Transverse colon (tissue), 4 donors: ENCODE measurements around the gene TCN2. TPM values are rescaled to one million over a fixed set of nuclear protein-coding genes. Genes with fewer than 3 reads are reported as not detected.

Experiments
- DNase-seq: peaks from one replicate; pipeline ENCODE4 v3.0.0-alpha.2; 2019
- H3K27ac ChIP-seq, 4 donors: fragments of 200-600 bp; sonication (generic); 2 replicates each; pipeline ENCODE4 v1.5.1; 2016 to 2018; ENCODE audit warnings: inconsistent platforms in 4 of 4
- H3K27me3 ChIP-seq: fragments of 200-600 bp; sonication (generic); 2 replicates; pipeline ENCODE4 v1.5.1; 2017; ENCODE audit warnings: inconsistent platforms
- H3K36me3 ChIP-seq, 4 donors: fragments of 200-600 bp; sonication (generic); 2 replicates each; pipeline ENCODE4 v1.5.1; 2017 to 2019; ENCODE audit warnings: inconsistent platforms in 4 of 4
- H3K4me1 ChIP-seq, 4 donors: fragments of 200-600 bp; sonication (generic); 2 replicates each; pipeline ENCODE4 v1.5.1; 2017 to 2020; ENCODE audit warnings: inconsistent platforms in 4 of 4
- H3K4me3 ChIP-seq, 4 donors: fragments of 200-600 bp; sonication (generic); 1 replicate in 1 of 4; 2 replicates in 3 of 4; pipeline versions ENCODE4 v1.5.1 to v1.6.1; 2017 to 2019; ENCODE audit warnings: inconsistent platforms in 4 of 4
- H3K9me3 ChIP-seq, 2 donors: fragments of 200-600 bp; sonication (generic); 2 replicates each; pipeline ENCODE4 v1.5.1; 2017 to 2019; ENCODE audit warnings: inconsistent platforms in 2 of 2
- CTCF ChIP-seq, 5 experiments: fragments of 200-600 bp in 3 of 5; fragments of 450-650 bp in 2 of 5; sonication (generic) in 3 of 5; IDR thresholded peaks; 1 replicate in 2 of 5; 2 replicates in 3 of 5; pipeline ENCODE4 v1.5.1; 2016 to 2017; ENCODE audit warnings: antibody characterized with exemption in 5 of 5, inconsistent platforms in 3 of 5, mild to moderate bottlenecking in 2 of 5, moderate library complexity in 1 of 5
- EP300 ChIP-seq: sonication (generic); formaldehyde crosslinking; IDR thresholded peaks from one replicate; pipeline ENCODE4 v1.6.1; 2017; ENCODE audit warnings: antibody characterized with exemption, low read depth
- POLR2A ChIP-seq: fragments of 450-650 bp; IDR thresholded peaks from one replicate; pipeline ENCODE4 v1.6.1; 2016; ENCODE audit warnings: antibody characterized with exemption, mild to moderate bottlenecking, moderate library complexity
- POLR2AphosphoS5 ChIP-seq, 3 donors: sonication (generic); formaldehyde crosslinking; IDR thresholded peaks; one replicate each; pipeline ENCODE4 v1.6.1; 2016; ENCODE audit warnings: antibody characterized with exemption in 3 of 3
- WGBS, 2 donors: methylation state at CpG; one replicate each; pipeline ENCODE4 v1.1.5; 2018; ENCODE audit warnings: low coverage in 1 of 2; 5-methylcytosine and 5-hydroxymethylcytosine counted together
- in situ Hi-C, 4 donors: fragments of 200-750 bp; cut with MboI; loops; one replicate each; pipeline versions ENCODE4 v1.15.0 to v1.15.1; 2017; ENCODE audit warnings: low sequenced_read_pairs in 3 of 4, low pct_ligation_motif_present in 1 of 4, low pct_unique_long_range_greater_than_20kb in 1 of 4
- intact Hi-C: fragments of 100-400 bp; cut with DNase I; formaldehyde crosslinking; loops from one replicate; pipeline ENCODE4 v1.15.1; 2023; ENCODE audit warnings: low total_unique reads
- total RNA-seq, 4 donors: library from RNA; depleted of rRNA; stranded (reverse); fragments of >200 nt; gene quantifications; one replicate each; pipeline ENCODE4 v1.1.0, GENCODE V29; 2016

TCN2 gene
- total RNA-seq, 4 donors from 2014 or later, result 16.5 to 63.8 (median 28.4) TPM

DNA sequence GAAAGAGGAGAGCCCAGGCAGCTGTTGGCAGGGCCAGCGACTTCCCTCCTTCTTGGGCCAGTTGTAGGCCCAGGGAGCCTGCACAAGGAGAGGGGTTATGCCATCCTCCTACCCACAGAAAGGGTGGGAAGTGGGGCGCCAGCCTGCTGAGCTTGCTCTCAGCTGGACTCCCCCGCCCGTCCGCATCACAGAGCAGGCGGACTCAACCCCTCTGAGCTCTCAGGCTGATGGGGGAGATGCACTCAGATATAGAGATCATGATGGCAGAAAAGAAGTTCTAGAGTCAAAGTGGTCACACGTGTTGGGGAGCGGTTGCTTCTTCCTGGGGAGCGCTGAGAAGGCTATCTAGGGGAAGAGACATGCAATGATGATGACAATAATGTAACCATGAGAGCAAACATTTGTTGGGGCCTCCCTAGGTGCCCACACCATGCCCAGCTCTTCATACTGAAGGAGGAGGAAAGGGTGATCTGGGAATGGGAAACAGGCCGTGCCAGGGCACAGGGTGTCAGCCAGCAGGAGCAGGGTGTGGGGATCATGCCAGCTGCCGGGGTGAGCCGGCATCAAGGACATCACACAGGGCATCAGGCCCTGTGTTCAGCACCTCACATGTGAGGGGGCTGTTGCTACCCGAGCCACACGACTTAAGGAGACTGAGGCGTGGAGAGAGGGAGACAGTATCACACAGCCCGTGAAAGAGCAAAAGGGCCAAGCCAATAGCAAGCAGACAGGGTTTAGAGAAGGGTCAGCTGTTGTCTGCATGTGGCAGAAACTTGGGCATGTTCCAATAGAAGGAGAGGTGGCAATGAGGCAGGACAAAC, 36.3 kb downstream of the TCN2 start:
- DNase-seq, result no peak
- Histone ChIP-seq H3K27ac (no peak overlapping the region), H3K4me1 (peaks cover 0 to 9% (median 4%) of the 10 kb centered on the region in 4 donors), H3K27me3 (no peaks in the 10 kb centered on the region), H3K36me3 (no peaks in the 10 kb centered on the region), H3K9me3 (no peaks in the 10 kb centered on the region), H3K4me3 (no peak overlapping the region)
- intact Hi-C loops (no loop called here), in situ Hi-C loops (loop anchor here in 1 of 4 donors (25.0 kb wide), 1 partner anchor 269 kb away; no protein-coding TSS in a partner anchor)
- TF ChIP-seq POLR2A, result no peak
- TF ChIP-seq CTCF (IDR thresholded peaks at IDR 0.05), result no peak
- no peak for TF ChIP-seq EP300
- TF ChIP-seq POLR2AphosphoS5 (IDR thresholded peaks at IDR 0.05), result no peak
- WGBS, 2 donors, result 82 to 87% methylated on average over 6 to 16 of the region's 16 CpGs

DNA sequence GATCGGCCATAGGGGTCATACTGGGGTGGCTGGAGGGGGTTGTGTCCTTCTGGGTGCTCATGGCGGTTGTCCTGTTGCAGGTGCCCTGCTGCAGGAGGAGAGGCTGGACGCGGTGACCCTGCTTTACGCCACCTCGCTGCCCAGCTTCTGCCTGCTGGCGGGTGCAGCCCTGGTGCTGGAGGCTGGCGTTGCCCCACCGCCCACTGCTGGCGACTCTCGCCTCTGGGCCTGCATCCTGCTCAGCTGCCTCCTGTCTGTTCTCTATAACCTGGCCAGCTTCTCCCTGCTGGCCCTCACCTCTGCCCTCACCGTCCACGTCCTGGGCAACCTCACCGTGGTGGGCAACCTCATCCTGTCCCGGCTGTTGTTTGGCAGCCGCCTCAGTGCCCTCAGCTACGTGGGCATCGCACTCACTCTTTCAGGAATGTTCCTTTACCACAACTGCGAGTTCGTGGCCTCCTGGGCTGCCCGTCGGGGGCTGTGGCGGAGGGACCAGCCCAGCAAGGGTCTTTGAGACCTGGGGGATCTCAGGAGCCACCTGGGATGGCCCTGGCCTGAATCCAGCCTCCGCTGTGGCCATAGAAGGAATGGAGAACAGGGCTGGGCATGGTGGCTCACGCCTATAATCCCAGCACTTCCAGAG, 39.7 kb downstream of the TCN2 start:
- intact Hi-C loops (no loop called here), in situ Hi-C loops (loop anchor here in 1 of 4 donors (25.0 kb wide), 1 partner anchor 266 kb away; no protein-coding TSS in a partner anchor)
- Histone ChIP-seq H3K27me3 (no peaks in the 10 kb centered on the region), H3K27ac (peak overlapping the region in 3 of 4 donors; percentile 5 to 60 (median 8)), H3K4me1 (peaks cover 0 to 13% (median 4%) of the 10 kb centered on the region in 4 donors), H3K36me3 (no peaks in the 10 kb centered on the region), H3K9me3 (no peaks in the 10 kb centered on the region), H3K4me3 (no peak overlapping the region)
- TF ChIP-seq EP300, result no peak
- no peak for TF ChIP-seq POLR2A
- TF ChIP-seq CTCF (IDR thresholded peaks at IDR 0.05), result no peak
- TF ChIP-seq POLR2AphosphoS5 (IDR thresholded peaks at IDR 0.05), result no peak
- WGBS, 2 donors, result 92 to 94% methylated on average over 11 to 25 of the region's 25 CpGs
- DNase-seq, result no peak

GRCh38 chr22:30647536-30647935, 40.6 kb downstream of the TCN2 start:
- H3K4me3 ChIP-seq, result no peak overlapping the region
- H3K36me3 ChIP-seq, result no peaks in the 10 kb centered on the region
- peaks cover 0 to 13% (median 4%) of the 10 kb centered on the region in 4 donors for H3K4me1 ChIP-seq
- in situ Hi-C loops (loop anchor here in 1 of 4 donors (25.0 kb wide), 1 partner anchor 265 kb away; no protein-coding TSS in a partner anchor), intact Hi-C loops (no loop called here)
- no peaks in the 10 kb centered on the region for H3K9me3 ChIP-seq
- no peaks in the 10 kb centered on the region for H3K27me3 ChIP-seq
- H3K27ac ChIP-seq, result no peak overlapping the region
- TF ChIP-seq POLR2AphosphoS5 (IDR thresholded peaks at IDR 0.05) (no peak), EP300 (no peak), POLR2A (no peak), CTCF (IDR thresholded peaks at IDR 0.05) (no peak)
- no peak for DNase-seq
- 93% methylated on average over 3 of the region's 3 CpGs; no CpG with 5 or more reads in 1 of the 2 donors for WGBS, 2 donors

DNA sequence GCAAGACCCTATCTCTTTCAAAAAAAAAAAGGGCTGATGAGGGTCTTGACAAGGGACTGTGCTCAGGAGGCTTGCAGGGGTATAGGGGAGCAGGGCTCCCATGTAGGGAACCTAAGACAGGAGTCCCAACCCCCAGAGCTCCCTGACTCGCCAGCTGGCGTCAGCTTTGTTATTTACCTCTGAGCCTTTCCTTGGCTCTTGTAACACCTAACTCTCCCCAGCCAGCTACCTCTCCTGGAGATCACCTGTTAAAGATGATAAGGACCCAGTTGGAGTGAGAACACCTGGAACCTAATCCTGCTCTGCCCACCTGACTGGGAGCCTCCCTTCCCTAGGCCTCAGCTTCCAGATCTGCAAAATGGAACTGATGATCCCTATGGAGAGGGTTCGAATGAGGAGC, 41.9 kb downstream of the TCN2 start:
- intact Hi-C loops, result no loop called here

More for the DNA sequence above, 41.9 kb downstream of the TCN2 start:
- Histone ChIP-seq H3K27me3 (no peaks in the 10 kb centered on the region), H3K27ac (peak overlapping the region in 1 of 4 donors; percentile 43), H3K4me1 (peaks cover 0 to 13% (median 4%) of the 10 kb centered on the region in 4 donors), H3K9me3 (no peaks in the 10 kb centered on the region), H3K4me3 (no peak overlapping the region), H3K36me3 (no peaks in the 10 kb centered on the region)
- no peak for TF ChIP-seq EP300
- no peak for TF ChIP-seq CTCF (IDR thresholded peaks at IDR 0.05)
- no peak for TF ChIP-seq POLR2AphosphoS5 (IDR thresholded peaks at IDR 0.05)
- no peak for TF ChIP-seq POLR2A
- WGBS, 2 donors, result 85% methylated on average over 3 of the region's 3 CpGs; no CpG with 5 or more reads in 1 of the 2 donors
- in situ Hi-C loops, result loop anchor here in 1 of 4 donors (25.0 kb wide), 1 partner anchor 263 kb away; no protein-coding TSS in a partner anchor
- no peak for DNase-seq
